ENCODE data around the gene ADCK2.

Gene ADCK2

GRCh38 chr7:140719721-140720120 lies 47.0 kb downstream of the ADCK2 start:
- TF ChIP-seq, protein P1, sequence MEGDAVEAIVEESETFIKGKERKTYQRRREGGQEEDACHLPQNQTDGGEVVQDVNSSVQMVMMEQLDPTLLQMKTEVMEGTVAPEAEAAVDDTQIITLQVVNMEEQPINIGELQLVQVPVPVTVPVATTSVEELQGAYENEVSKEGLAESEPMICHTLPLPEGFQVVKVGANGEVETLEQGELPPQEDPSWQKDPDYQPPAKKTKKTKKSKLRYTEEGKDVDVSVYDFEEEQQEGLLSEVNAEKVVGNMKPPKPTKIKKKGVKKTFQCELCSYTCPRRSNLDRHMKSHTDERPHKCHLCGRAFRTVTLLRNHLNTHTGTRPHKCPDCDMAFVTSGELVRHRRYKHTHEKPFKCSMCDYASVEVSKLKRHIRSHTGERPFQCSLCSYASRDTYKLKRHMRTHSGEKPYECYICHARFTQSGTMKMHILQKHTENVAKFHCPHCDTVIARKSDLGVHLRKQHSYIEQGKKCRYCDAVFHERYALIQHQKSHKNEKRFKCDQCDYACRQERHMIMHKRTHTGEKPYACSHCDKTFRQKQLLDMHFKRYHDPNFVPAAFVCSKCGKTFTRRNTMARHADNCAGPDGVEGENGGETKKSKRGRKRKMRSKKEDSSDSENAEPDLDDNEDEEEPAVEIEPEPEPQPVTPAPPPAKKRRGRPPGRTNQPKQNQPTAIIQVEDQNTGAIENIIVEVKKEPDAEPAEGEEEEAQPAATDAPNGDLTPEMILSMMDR (IDR thresholded peaks at IDR 0.05; ENCODE audit: low read depth, low read length, missing control alignments): no peak
- H3K27me3 ChIP-seq (replicated peaks): no peaks in the 10 kb centered on the region
- no peak overlapping the region for H3K27ac ChIP-seq
- in situ Hi-C loops (cut with HindIII; ENCODE audit: low pct_ligation_motif_present, low sequenced_read_pairs): no loop called here
- H3K4me3 ChIP-seq (ENCODE audit: low read depth, low read length): no peak overlapping the region
- no peak for DNase-seq
- H3K36me3 ChIP-seq (replicated peaks): no peaks in the 10 kb centered on the region

DNA sequence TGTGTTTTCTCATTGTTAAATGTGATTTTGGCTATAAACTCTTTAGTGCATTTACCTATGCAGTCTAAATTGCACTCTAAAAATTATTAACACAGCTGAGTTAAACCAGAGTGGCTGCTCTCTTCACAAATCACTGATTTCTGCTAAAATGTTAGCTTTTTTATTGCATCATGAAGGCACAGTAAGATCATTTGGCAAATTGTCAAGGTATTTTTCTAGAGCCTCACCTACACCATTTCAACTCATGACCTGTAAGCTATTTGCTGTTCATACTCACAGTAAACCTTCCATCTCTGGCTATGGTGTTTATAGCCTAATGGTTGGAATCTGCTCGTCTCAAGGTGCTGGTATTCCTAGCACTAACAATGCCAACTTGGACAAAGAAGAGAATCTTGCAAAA lies 49.5 kb downstream of the ADCK2 start:
- in situ Hi-C loops (cut with HindIII; ENCODE audit: low pct_ligation_motif_present, low sequenced_read_pairs): no loop called here
- Histone ChIP-seq H3K27ac (no peak overlapping the region), H3K4me3 (ENCODE audit: low read depth, low read length) (no peak overlapping the region), H3K27me3 (replicated peaks) (no peaks in the 10 kb centered on the region), H3K36me3 (replicated peaks) (no peaks in the 10 kb centered on the region)
- TF ChIP-seq, protein P1 (IDR thresholded peaks at IDR 0.05; ENCODE audit: low read depth, low read length, missing control alignments): no peak
- no peak for DNase-seq

DNA sequence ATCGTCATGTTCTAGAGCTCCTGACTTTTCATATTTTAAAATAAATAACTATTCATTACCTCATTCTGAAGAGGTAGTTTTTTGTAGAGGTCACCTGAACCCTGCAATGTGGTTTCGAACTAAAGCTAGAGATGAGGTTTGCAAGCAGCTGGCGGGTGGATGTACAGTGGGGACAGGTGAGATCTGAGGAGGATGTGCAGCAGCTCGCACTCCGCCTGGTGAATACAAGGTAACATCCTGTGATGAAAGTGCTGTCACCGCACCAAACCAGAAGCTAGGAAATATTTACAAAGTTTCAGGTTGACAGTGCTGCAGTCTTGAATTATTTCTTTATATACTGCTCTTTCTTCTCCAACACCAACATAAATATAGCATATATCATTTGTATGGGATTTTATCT lies 50.3 kb downstream of the ADCK2 start:
- no peaks in the 10 kb centered on the region for H3K36me3 ChIP-seq (replicated peaks)
- no peak overlapping the region for H3K27ac ChIP-seq
- DNase-seq: no peak
- no peaks in the 10 kb centered on the region for H3K27me3 ChIP-seq (replicated peaks)
- H3K4me3 ChIP-seq (ENCODE audit: low read depth, low read length): no peak overlapping the region
- TF ChIP-seq, protein P1 (IDR thresholded peaks at IDR 0.05; ENCODE audit: low read depth, low read length, missing control alignments): no peak
- in situ Hi-C loops (cut with HindIII; ENCODE audit: low pct_ligation_motif_present, low sequenced_read_pairs): no loop called here

- H3K27ac ChIP-seq: no peak overlapping the region
- in situ Hi-C loops (cut with HindIII; ENCODE audit: low pct_ligation_motif_present, low sequenced_read_pairs): no loop called here
- H3K27me3 ChIP-seq (replicated peaks): no peaks in the 10 kb centered on the region
- TF ChIP-seq, protein P1 (IDR thresholded peaks at IDR 0.05; ENCODE audit: low read depth, low read length, missing control alignments): no peak
- H3K4me3 ChIP-seq (ENCODE audit: low read depth, low read length): no peak overlapping the region
- DNase-seq: no peak
- no peaks in the 10 kb centered on the region for H3K36me3 ChIP-seq (replicated peaks)
Observed at GRCh38 chr7:140723574-140723973, 50.8 kb downstream of the ADCK2 start.

- Histone ChIP-seq H3K4me3 (ENCODE audit: low read depth, low read length) (no peak overlapping the region), H3K27ac (no peak overlapping the region), H3K36me3 (replicated peaks) (no peaks in the 10 kb centered on the region), H3K27me3 (replicated peaks) (no peaks in the 10 kb centered on the region)
- no peak for DNase-seq
- TF ChIP-seq, protein P1 (IDR thresholded peaks at IDR 0.05; ENCODE audit: low read depth, low read length, missing control alignments): no peak
- in situ Hi-C loops (cut with HindIII; ENCODE audit: low pct_ligation_motif_present, low sequenced_read_pairs): no loop called here
Observed at GRCh38 chr7:140724706-140725105, 52.0 kb downstream of the ADCK2 start.

- Histone ChIP-seq H3K27ac (no peak overlapping the region), H3K4me3 (ENCODE audit: low read depth, low read length) (no peak overlapping the region), H3K36me3 (replicated peaks) (no peaks in the 10 kb centered on the region), H3K27me3 (replicated peaks) (no peaks in the 10 kb centered on the region)
- DNase-seq: peak; percentile 6
- TF ChIP-seq, protein P1 (IDR thresholded peaks at IDR 0.05; ENCODE audit: low read depth, low read length, missing control alignments): peak; percentile 58
- in situ Hi-C loops (cut with HindIII; ENCODE audit: low pct_ligation_motif_present, low sequenced_read_pairs): no loop called here
Observed at GRCh38 chr7:140726281-140726680, 53.5 kb downstream of the ADCK2 start.
